RWPE1 (cell line): ENCODE results near the gene SPSB4.

ENCODE experiments used
- CTCF ChIA-PET: fragments of 350-600 bp; sonication (Branson Sonifier 250); formaldehyde crosslinking; extraction: SDS; loops from one replicate; lab custom pipeline; 2021; lab: Yijun Ruan, JAX
- POLR2A ChIA-PET: fragments of 400-600 bp; formaldehyde crosslinking; extraction: SDS; loops from one replicate; lab custom pipeline; 2020; ENCODE audit warnings: antibody characterized with exemption; ENCODE audit not compliant: low non-redundant PET; lab: Yijun Ruan, JAX
- DNase-seq: peaks from one replicate; pipeline ENCODE4 v3.0.0; 2012; ENCODE audit warnings: low spot score
- H3K27ac ChIP-seq: fragments of 450-650 bp; 2 replicates; pipeline ENCODE4 v1.5.1; 2017
- CTCF ChIP-seq: fragments of 450-650 bp; conservative IDR thresholded peaks from 2 replicates; pipeline ENCODE4 v1.5.1; 2017; ENCODE audit warnings: low read depth, mild to moderate bottlenecking

The SPSB4 gene

GRCh38 chr3:141170678-141171295, 119.6 kb downstream of the SPSB4 start:
- no peak for TF ChIP-seq CTCF
- no peak for DNase-seq
- no peak overlapping the region for H3K27ac ChIP-seq
- ChIA-PET CTCF (interaction anchor here (0.6 kb wide), 2 partner anchors 14 to 131 kb away, joined by 3 to 8 read pairs; no protein-coding TSS in a partner anchor), POLR2A (no interaction called here)

DNA sequence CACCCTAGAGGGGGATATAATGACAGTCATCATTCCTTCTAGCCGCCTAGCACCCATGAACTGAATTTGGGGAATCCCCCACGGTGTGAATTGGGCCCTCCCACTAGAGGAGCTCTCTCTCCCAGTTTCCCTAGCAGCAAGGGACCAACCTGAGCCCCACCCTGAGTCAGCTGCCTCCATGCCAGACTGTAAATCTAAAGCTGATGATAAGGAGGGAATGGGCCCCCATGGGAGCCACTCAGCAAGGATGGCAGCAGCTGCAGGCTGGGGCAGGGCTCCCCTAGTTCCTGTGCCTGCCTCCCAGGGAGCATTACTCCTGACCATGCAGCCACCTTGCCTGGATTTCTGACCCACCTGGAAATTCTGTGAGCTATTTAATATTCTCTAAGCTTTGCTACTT, 123.5 kb downstream of the SPSB4 start:
- H3K27ac ChIP-seq = no peak overlapping the region
- ChIA-PET POLR2A (no interaction called here), CTCF (interaction anchor here (0.6 kb wide), 1 partner anchor 10 kb away, joined by 4 read pairs; no protein-coding TSS in a partner anchor)
- DNase-seq = no peak
- TF ChIP-seq CTCF = no peak

DNA sequence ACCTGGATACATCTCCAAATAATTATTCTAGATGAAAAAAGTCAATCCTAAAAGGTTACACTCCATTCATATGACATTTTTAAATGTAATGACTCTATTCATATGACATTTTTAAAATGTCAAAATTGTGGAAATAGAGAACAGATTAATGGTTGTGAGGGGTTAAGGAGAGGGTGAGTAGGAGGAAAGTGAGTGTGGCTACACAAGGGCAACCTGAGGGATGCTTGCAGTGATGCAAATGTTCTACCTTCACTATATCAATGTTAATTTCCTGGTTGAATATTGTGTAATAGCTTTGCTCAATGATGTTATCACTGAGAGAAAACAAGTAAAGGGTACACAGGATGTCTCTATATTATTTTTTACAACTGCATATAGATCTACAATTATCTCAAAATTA, 125.6 kb downstream of the SPSB4 start:
- CTCF ChIA-PET = interaction anchor here (0.6 kb wide), 1 partner anchor 15 kb away, joined by 3 read pairs; no protein-coding TSS in a partner anchor
- no peak for TF ChIP-seq CTCF
- DNase-seq = no peak
- POLR2A ChIA-PET = no interaction called here
- H3K27ac ChIP-seq = no peak overlapping the region

DNA sequence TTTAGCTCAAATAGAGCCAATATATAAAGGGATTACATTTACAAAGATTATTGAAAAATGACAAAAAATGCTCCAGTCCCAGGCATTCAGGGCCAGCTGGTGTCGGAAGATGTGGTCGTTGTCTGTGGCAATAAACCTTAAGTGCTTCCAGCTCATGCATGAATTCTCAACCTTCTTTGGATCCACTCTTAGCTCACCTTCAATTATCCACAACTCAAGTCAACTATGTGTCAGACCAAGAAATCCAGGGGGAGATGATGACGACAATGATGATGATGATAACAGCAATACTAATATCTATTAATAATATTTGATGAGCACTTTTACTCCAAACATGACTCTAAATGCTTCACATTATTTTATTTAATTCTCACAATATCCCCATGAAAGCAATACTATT, 126.9 kb downstream of the SPSB4 start:
- POLR2A ChIA-PET = no interaction called here
- no peak overlapping the region for H3K27ac ChIP-seq
- CTCF ChIA-PET = no interaction called here
- DNase-seq = no peak
- no peak for TF ChIP-seq CTCF

GRCh38 chr3:141178551-141178950, 127.4 kb downstream of the SPSB4 start:
- ChIA-PET CTCF (no interaction called here), POLR2A (no interaction called here)
- DNase-seq = no peak
- no peak overlapping the region for H3K27ac ChIP-seq
- no peak for TF ChIP-seq CTCF

GRCh38 chr3:141179983-141180382, 128.8 kb downstream of the SPSB4 start:
- no peak for TF ChIP-seq CTCF
- H3K27ac ChIP-seq = no peak overlapping the region
- no peak for DNase-seq
- CTCF ChIA-PET = no interaction called here
- POLR2A ChIA-PET = no interaction called here
